GM21619 (cell line): ENCODE measurements around the gene THBS2.
"Not testable (repeated sequence)": the region's sequence is repeated elsewhere in the genome, so short reads cannot be mapped to it uniquely, and the experiment has no call there.

Experiments
- ATAC-seq: cut with Tn5 transposase; IDR thresholded peaks from one replicate; pipeline ENCODE4 v1.9.1; 2021; ENCODE audit not compliant: unreplicated experiment

Gene THBS2

GRCh38 chr6:169212897-169213813, 40.5 kb downstream of the THBS2 start:
- ATAC-seq, result peak; percentile 99

- ATAC-seq, result no peak
Measured at GRCh38 chr6:169212436-169212835, 41.2 kb downstream of the THBS2 start.

- no peak for ATAC-seq
Measured at GRCh38 chr6:169211881-169212280, 41.8 kb downstream of the THBS2 start.

GRCh38 chr6:169210611-169211010, 43.0 kb downstream of the THBS2 start:
- no peak for ATAC-seq

- ATAC-seq, result no peak
Measured at GRCh38 chr6:169208011-169208410, 45.6 kb downstream of the THBS2 start.

GRCh38 chr6:169207482-169207881, 46.2 kb downstream of the THBS2 start:
- ATAC-seq, result no peak

- no peak for ATAC-seq
Measured at GRCh38 chr6:169205176-169206160, 48.2 kb downstream of the THBS2 start.

- no peak for ATAC-seq
Measured at GRCh38 chr6:169204167-169204566, 49.5 kb downstream of the THBS2 start.

GRCh38 chr6:169201985-169202384, 51.7 kb downstream of the THBS2 start:
- ATAC-seq, result no peak

- no peak for ATAC-seq
Measured at GRCh38 chr6:169200893-169201514, 52.6 kb downstream of the THBS2 start.

GRCh38 chr6:169199625-169200335, 53.9 kb downstream of the THBS2 start:
- no peak for ATAC-seq

- ATAC-seq, result no peak
Measured at GRCh38 chr6:169198885-169199284, 54.8 kb downstream of the THBS2 start.

GRCh38 chr6:169197929-169198328, 55.7 kb downstream of the THBS2 start:
- not testable (repeated sequence) for ATAC-seq

GRCh38 chr6:169196279-169196678, 57.4 kb downstream of the THBS2 start:
- ATAC-seq, result not testable (repeated sequence)

- ATAC-seq, result no peak
Measured at GRCh38 chr6:169194737-169195136, 58.9 kb downstream of the THBS2 start.

GRCh38 chr6:169190970-169191369, 62.7 kb downstream of the THBS2 start:
- ATAC-seq, result no peak

- ATAC-seq, result no peak
Measured at GRCh38 chr6:169190144-169190584, 63.5 kb downstream of the THBS2 start.

GRCh38 chr6:169189686-169190085, 64.0 kb downstream of the THBS2 start:
- ATAC-seq, result no peak

- ATAC-seq, result no peak
Measured at GRCh38 chr6:169189182-169189581, 64.5 kb downstream of the THBS2 start.

GRCh38 chr6:169188475-169188874, 65.2 kb downstream of the THBS2 start:
- ATAC-seq, result no peak
